Urothelium cell line (cell line): ENCODE data around the gene UVRAG.
A peak's percentile ranks its signal among the peaks of the same experiment; 100 is the strongest.

ENCODE experiments used
- DNase-seq: peaks from one replicate; pipeline ENCODE4 v3.0.0; 2011; ENCODE audit warnings: low spot score, mixed read lengths
- FAIRE-seq: peaks from 2 replicates; lab custom pipeline; 2011; peaks lifted over from hg19 to GRCh38; lab: Jason Lieb, UNC

Gene UVRAG

GRCh38 chr11:76131671-76132631 is 316.9 kb downstream of the UVRAG start:
- FAIRE-seq: no peak
- no peak for DNase-seq

GRCh38 chr11:76134239-76134638 is 319.2 kb downstream of the UVRAG start:
- FAIRE-seq: no peak
- no peak for DNase-seq

DNA sequence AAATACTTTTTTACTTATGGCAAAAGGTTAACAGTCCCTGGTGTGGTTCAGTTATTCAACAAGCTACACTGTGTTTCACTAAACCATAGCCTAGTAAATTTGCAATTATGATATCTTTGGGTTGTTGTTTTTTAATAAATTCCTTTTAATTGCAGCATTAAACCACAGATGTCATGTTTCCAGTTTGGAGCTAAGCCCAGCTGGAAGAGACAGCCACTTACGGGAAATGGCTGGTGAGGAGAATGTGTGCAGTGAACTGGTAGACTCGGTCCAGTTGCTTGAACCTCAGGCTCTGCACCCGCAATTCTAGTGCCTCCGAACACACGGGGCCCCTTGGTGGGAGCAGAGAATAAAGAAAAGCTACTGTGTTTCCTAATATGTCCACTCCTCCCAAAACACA is 320.5 kb downstream of the UVRAG start:
- DNase-seq (no peak), FAIRE-seq (no peak)

DNA sequence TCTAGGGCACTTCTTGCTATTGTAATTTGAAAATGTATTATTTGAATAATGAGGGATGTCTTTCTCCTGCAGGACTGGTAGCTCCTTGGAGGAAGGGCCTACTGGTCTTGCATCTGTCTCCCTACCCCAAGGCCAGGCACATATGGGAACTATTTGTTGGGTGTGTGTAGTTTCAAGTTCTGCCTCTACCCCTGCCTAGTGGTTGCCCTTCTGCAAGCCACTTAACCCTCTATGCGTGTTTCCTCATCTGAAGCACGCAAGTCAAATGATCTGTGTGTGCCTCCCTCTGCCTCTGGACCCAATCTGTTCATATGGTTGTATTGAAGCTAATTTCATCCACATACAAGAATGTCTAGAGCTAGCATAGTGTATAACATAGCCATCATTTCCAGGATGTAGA is 324.3 kb downstream of the UVRAG start:
- DNase-seq (no peak), FAIRE-seq (no peak)

DNA sequence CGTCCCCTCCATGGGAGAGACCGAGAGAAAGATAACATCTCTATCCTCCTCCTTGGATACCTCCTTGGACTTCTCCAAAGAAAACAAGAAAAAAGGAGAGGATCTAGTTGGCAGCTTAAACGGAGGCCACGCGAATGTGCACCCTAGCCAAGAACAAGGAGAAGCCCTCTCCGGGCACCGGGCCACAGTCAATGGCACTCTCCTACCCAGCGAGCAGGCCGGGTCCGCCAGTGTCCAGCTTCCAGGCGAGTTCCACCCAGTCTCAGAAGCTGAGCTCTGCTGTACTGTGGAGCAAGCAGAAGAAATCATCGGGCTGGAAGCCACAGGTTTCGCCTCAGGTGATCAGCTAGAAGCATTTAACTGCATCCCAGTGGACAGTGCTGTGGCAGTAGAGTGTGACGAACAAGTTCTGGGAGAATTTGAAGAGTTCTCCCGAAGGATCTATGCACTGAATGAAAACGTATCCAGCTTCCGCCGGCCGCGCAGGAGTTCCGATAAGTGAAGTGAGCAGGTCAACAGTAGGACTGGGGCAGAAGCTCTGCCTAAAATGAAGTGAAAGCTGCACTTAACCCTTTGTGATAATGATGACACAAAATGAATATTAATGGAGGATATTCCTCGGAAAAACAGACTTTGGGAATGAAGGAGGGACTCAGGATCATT is 326.0 kb downstream of the UVRAG start:
- FAIRE-seq (no peak), DNase-seq (no peak)

GRCh38 chr11:76141901-76142588 is 327.0 kb downstream of the UVRAG start:
- FAIRE-seq (no peak), DNase-seq (no peak)

- FAIRE-seq: no peak
- no peak for DNase-seq
Measured at GRCh38 chr11:76143274-76143673, 328.3 kb downstream of the UVRAG start.

GRCh38 chr11:76147106-76147740 is 332.2 kb downstream of the UVRAG start:
- FAIRE-seq: no peak
- no peak for DNase-seq

DNA sequence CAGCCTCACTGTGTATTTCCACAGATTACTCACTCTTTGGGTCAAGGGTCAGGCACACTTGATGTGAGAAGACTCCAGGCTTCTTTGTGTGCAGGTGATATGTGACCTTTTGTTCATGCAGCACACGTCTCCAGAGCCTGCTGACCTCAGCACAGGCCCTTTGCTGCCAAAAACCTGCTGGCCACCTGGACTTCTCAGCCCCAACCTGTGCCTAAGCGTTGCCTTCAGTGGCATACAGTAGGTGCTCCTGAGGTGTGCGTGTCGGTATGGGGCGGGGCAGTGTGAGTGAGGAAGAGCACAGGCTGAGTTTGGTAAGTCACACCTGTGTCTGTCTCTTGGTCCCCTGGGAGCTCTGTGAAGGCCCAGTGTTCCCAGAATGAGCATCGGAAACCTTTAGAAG is 333.2 kb downstream of the UVRAG start:
- DNase-seq (no peak), FAIRE-seq (no peak)

GRCh38 chr11:76148941-76149613 is 334.1 kb downstream of the UVRAG start:
- no peak for DNase-seq
- FAIRE-seq: no peak

- DNase-seq (no peak), FAIRE-seq (no peak)
Measured at GRCh38 chr11:76149713-76150112, 334.7 kb downstream of the UVRAG start.

DNA sequence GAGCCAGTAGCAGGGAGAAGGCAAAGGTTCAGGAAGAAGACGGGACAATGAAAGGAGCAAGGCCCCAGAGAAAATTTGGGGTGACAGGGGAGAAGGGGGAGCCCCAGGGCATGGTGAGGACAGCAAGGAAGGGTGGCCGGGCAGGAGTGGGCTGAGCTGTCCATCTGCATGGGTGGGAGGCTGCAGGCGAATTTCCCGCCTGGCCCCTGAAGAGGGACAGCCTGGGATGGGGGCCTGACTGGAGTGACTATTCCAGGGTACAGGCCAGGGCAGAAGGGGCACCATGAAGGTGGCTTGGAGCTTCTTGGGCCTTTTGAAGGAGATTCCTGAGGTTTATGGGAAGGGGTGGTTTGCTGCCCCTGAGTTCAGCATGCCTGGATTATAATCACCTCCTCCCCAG is 335.1 kb downstream of the UVRAG start:
- no peak for DNase-seq
- no peak for FAIRE-seq

DNA sequence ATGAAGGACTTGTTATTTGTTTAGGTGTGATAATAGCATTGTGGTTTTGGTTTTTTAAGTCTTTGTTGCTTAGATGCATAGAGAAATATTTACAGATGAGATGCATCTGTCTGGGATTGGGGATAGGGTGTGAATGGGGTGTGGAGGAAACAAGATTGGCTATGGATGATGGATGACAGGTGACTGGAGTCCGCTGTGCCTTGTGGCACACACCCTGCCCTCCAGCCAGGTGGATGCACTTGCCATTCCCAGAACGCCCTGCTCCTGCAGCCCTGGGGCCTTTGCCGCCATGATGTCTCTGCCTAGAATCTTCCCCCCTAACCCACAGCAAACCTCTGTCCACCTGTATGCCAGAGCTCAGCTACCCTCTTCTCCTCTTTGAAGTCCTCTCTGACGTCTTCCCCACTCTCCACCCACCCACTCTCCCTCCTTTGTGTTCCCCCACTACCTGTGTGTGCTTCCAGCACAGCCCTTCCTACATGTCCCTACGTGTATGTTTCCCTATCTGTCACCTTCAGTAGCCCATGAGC is 336.6 kb downstream of the UVRAG start:
- no peak for DNase-seq
- FAIRE-seq: no peak

DNA sequence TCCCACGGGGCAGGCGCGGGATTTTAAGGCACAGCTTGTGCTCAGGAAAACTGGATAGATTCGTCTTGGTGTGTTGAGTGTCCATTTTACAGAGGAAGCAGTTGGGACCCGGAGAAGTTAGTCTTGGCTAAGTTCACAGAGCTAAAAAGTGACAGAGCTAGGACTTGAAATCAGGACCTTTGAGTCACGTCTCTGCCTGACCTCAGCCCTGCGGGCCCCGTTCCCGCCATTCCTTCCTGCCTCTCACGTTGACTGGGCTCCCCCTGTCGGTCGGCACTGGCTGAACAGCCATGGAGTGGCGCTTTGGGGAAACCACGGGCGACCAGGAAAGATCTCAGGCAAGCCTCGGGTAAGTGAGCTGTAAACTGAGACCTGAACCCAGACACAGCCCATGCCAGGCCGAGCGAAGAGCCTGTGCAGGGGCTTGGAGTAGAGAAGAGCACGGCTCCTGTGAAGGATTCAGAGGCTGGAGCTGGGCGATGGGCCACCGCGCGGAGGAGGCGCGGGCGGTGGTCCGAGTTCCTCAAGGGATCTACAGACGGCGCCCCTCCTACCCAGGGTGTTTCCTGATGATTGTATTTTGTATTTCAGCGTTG is 337.2 kb downstream of the UVRAG start:
- FAIRE-seq (peak; percentile 46), DNase-seq (peak; percentile 92)

DNA sequence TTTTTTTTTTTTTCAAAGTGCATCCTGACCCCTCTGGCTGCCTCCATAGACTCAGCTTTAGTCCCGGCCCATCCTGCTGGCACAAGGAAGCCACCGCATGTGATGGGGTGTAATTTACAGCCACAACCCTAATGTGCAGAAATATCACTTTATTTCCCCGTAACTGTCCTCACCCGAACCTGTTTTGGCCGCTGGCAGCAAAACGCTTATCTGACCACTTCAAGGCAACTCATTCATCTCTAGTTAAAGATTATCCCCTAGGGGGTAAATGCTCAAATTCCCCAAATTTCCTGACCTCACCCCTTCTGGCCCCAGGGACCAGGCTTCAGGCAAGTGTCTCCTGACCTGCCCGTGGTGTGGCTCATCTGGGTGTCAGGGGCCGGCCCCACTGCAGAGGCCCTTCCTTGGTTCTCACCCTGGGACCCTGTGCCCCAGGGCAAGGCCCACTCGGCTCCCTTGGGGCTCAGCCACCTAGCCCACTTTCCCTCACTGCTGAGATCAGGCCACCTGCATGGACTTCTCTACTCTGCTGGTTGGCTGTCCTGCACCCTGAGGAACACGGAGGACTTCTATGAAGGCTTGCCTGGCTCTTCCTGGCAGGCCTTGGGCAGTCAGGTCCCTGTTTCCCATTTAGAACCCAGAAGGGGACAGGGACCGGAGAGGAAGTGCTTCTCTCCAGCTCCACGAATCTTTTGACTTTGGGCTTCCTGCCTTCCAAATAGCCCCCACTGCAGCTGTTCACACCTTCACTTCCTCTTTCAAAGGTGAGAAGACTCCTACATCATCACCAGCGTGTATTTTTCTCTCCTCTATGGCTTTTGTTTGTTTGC is 337.9 kb downstream of the UVRAG start:
- no peak for FAIRE-seq
- no peak for DNase-seq

- DNase-seq (no peak), FAIRE-seq (no peak)
Measured at GRCh38 chr11:76153571-76153923, 338.5 kb downstream of the UVRAG start.

DNA sequence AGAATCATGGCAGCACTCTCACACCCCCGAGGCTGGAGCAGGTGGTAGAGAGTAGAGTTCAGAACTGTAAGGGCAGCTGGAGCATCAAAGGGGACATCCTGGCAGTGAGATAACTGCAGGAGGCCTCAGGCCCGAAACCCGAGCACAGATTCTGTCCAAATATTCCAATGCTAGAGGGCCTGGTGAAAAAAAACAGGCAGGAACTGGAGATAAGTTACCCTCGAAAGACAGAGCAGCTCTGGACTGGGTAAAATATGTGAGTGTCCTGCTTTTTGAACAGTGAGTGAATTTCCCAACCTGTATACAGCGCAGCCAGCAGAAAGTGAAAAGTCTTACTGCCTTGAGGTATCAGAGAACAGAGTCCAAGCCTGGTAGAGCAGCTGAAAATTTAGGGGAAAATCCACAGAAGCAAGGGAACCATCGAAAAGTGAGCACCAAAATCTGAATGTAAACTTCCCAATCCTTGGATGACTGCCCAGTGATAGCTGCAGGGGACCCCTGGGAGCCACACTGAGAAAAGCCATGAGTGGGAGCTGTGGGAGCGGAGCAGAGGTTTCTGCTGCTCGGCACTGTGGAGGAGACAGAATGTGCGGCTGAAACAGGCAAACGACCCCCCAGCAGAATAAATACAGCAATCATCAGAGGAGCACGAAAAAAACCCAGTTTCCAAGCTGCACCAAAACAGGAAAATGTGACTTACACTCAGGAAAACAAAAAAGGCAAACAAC is 340.7 kb downstream of the UVRAG start:
- DNase-seq (no peak), FAIRE-seq (no peak)

DNA sequence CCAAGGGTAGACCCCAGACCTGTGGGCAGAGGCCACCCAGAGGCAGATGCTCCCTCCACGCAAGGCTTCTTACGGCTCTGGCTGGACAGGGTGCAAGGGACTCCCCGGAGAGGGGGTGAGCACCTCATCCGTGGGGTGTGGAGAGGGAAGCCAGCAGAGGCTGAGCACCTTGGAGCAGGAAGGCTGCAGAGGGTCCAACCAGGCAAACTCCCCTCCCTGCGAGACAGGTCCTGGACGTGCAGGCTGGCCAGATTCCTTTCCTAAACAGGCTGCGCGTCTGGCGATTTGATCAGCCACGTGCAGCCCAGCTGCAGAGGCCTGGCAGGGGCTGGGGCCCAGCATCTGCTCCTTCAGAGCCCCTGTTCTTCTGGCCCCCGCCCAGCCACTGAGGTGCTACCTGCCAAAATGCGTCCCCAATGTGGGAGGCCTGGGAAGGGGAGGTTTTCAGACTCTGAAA is 342.0 kb downstream of the UVRAG start:
- FAIRE-seq (no peak), DNase-seq (no peak)
